Fibroblast of lung (primary cell): ENCODE results near the gene BBS2. TPM values are rescaled to one million over a fixed set of nuclear protein-coding genes. Genes with fewer than 3 reads are reported as not detected.
A peak's percentile ranks its signal among the peaks of the same experiment; 100 is the strongest.

Experiments
- DNase-seq, 2 donors: peaks; one replicate each; pipeline versions ENCODE4 v3.0.0 to v3.0.0-alpha.2; 2010; ENCODE audit warnings: low read depth in 2 of 2
- H2AFZ ChIP-seq: 2 replicates; pipeline ENCODE4 v1.5.1; 2012; ENCODE audit warnings: low read length, control low read depth, inconsistent platforms
- H3K27ac ChIP-seq: 2 replicates; pipeline ENCODE4 v1.5.1; 2011; ENCODE audit warnings: low read length, control low read depth; ENCODE audit not compliant: insufficient read depth
- H3K27me3 ChIP-seq: 2 replicates; pipeline ENCODE4 v1.5.1; 2011; ENCODE audit warnings: mild to moderate bottlenecking, low read length; ENCODE audit not compliant: control insufficient read depth, insufficient read depth
- H3K36me3 ChIP-seq: 2 replicates; pipeline ENCODE4 v1.5.1; 2011; ENCODE audit warnings: low read length; ENCODE audit not compliant: control insufficient read depth, insufficient read depth
- H3K4me1 ChIP-seq: 2 replicates; pipeline ENCODE4 v1.5.1; 2011; ENCODE audit warnings: low read length; ENCODE audit not compliant: control insufficient read depth, insufficient read depth; ENCODE audit errors: extremely low read depth
- H3K4me2 ChIP-seq: 2 replicates; pipeline ENCODE4 v1.5.1; 2011; ENCODE audit warnings: low read length, control low read depth; ENCODE audit not compliant: insufficient read depth; ENCODE audit errors: extremely low read depth
- H3K4me3 ChIP-seq, 4 experiments: fragments of 200-600 bp in 1 of 4; sonication (generic) in 1 of 4; replicated peaks in 1 of 4; 2 replicates each; pipeline ENCODE4 v1.5.1; 2011 to 2016; ENCODE audit warnings: low read length in 4 of 4, low read depth in 3 of 4, mild to moderate bottlenecking in 3 of 4, control low read depth in 2 of 4, inconsistent platforms in 1 of 4, mixed read lengths in 1 of 4; ENCODE audit not compliant: insufficient read depth in 1 of 4; ENCODE audit errors: control extremely low read depth in 1 of 4
- H3K79me2 ChIP-seq: 2 replicates; pipeline ENCODE4 v1.5.1; 2012; ENCODE audit warnings: mild to moderate bottlenecking, low read length, inconsistent platforms; ENCODE audit not compliant: control insufficient read depth, insufficient read depth
- H3K9ac ChIP-seq: 2 replicates; pipeline ENCODE4 v1.5.1; 2011; ENCODE audit warnings: mild to moderate bottlenecking, low read length, control low read depth; ENCODE audit not compliant: insufficient read depth
- H3K9me3 ChIP-seq: 2 replicates; pipeline ENCODE4 v1.5.1; 2012; ENCODE audit warnings: low read depth, low read length; ENCODE audit not compliant: control insufficient read depth, insufficient read depth
- H4K20me1 ChIP-seq: 2 replicates; pipeline ENCODE4 v1.5.1; 2011; ENCODE audit warnings: low read length; ENCODE audit not compliant: control insufficient read depth, insufficient read depth; ENCODE audit errors: extremely low read depth
- CTCF ChIP-seq, 2 donors: IDR thresholded peaks in 1 of 2; conservative IDR thresholded peaks in 1 of 2; 1 replicate in 1 of 2; 2 replicates in 1 of 2; pipeline ENCODE4 v1.5.1; 2011 to 2012; ENCODE audit warnings: low read length in 2 of 2, control low read depth in 1 of 2, inconsistent platforms in 1 of 2, low read depth in 1 of 2, mild to moderate bottlenecking in 1 of 2
- EZH2 ChIP-seq: IDR thresholded peaks from 2 replicates; pipeline ENCODE4 v1.5.1; 2012; ENCODE audit warnings: low read length, control low read depth, mild to moderate bottlenecking; ENCODE audit errors: missing control alignments
- polyA plus RNA-seq, 2 donors: library from polyadenylated mRNA; depleted of rRNA in 1 of 2; stranded (reverse) in 1 of 2; unstranded in 1 of 2; fragments of >200 nt; gene quantifications; 2 replicates each; pipeline ENCODE4 v1.2.1, GENCODE V29; 2011 to 2012; ENCODE audit warnings: missing spikeins in 1 of 2
- total RNA-seq: library from RNA; depleted of rRNA; stranded (reverse); fragments of >200 nt; gene quantifications from 2 replicates; pipeline ENCODE4 v1.2.1, GENCODE V29; 2014

BBS2 gene
- total and polyA plus RNA-seq, 2 donors (not counting 1 experiment from before 2014, with no cell fraction given): 59.9 to 84.9 TPM

GRCh38 chr16:56450986-56451752, 68.7 kb downstream of the BBS2 start, which contains the start of the genes NUDT21 and OGFOD1:
Gene NUDT21 (minus strand): TSS chr16:56451332. CDS start chr16:56451202, 130 bp downstream.
Gene OGFOD1 (plus strand): TSS chr16:56451554. CDS start chr16:56451613, 59 bp downstream.
- Histone ChIP-seq H3K4me2 (peak within 1 kb of the TSS; percentile 98), H3K4me1 (peaks cover 3% of the 10 kb centered on the region), H3K9me3 (no peaks in the 10 kb centered on the region), H3K36me3 (peaks cover 3% of the 10 kb centered on the region), H3K9ac (peak within 1 kb of the TSS; percentile 73), H4K20me1 (no peaks in the 10 kb centered on the region), H3K79me2 (peaks cover 69% of the 10 kb centered on the region), H3K4me3 (peak within 1 kb of the TSS; percentile 68 to 94 (median 79)), H3K27me3 (no peaks in the 10 kb centered on the region), H3K27ac (peak within 1 kb of the TSS; percentile 76), H2AFZ (peak within 1 kb of the TSS; percentile 74)
- TF ChIP-seq CTCF (conservative IDR thresholded peaks at IDR 0.05 in 1 of 2, IDR thresholded peaks at IDR 0.05 in 1 of 2; ENCODE audit: low read depth in 1 of 2, low read length in 2 of 2) (no peak), EZH2 (no peak)
- peak; percentile 98 to 99 for DNase-seq

- Histone ChIP-seq H3K36me3 (peaks cover 3% of the 10 kb centered on the region), H3K9me3 (no peaks in the 10 kb centered on the region), H3K27ac (peak overlapping the region; percentile 71), H4K20me1 (no peaks in the 10 kb centered on the region), H2AFZ (no peak overlapping the region), H3K9ac (peak overlapping the region; percentile 66), H3K27me3 (no peaks in the 10 kb centered on the region), H3K4me3 (peak overlapping the region; percentile 68 to 94 (median 79)), H3K4me1 (peaks cover 3% of the 10 kb centered on the region), H3K4me2 (peak overlapping the region; percentile 98), H3K79me2 (peaks cover 70% of the 10 kb centered on the region)
- peak; percentile 9 to 12 for DNase-seq
- no peak for TF ChIP-seq CTCF (conservative IDR thresholded peaks at IDR 0.05 in 1 of 2, IDR thresholded peaks at IDR 0.05 in 1 of 2; ENCODE audit: low read depth in 1 of 2, low read length in 2 of 2)
- TF ChIP-seq EZH2: no peak
Measured at GRCh38 chr16:56450275-56450985, 69.4 kb downstream of the BBS2 start.

- Histone ChIP-seq H3K4me2 (peak overlapping the region; percentile 2), H3K27me3 (no peaks in the 10 kb centered on the region), H3K79me2 (peaks cover 62% of the 10 kb centered on the region), H3K36me3 (no peaks in the 10 kb centered on the region), H2AFZ (no peak overlapping the region), H3K9ac (no peak overlapping the region), H4K20me1 (no peaks in the 10 kb centered on the region), H3K9me3 (no peaks in the 10 kb centered on the region), H3K4me3 (no peak overlapping the region), H3K27ac (no peak overlapping the region), H3K4me1 (peaks cover 3% of the 10 kb centered on the region)
- TF ChIP-seq CTCF (conservative IDR thresholded peaks at IDR 0.05 in 1 of 2, IDR thresholded peaks at IDR 0.05 in 1 of 2; ENCODE audit: low read depth in 1 of 2, low read length in 2 of 2) (no peak), EZH2 (no peak)
- DNase-seq: no peak
Measured at GRCh38 chr16:56448005-56448404, 71.8 kb downstream of the BBS2 start.
